DND-41 (cell line): Measurements from ENCODE around the gene RILP.

Source experiments
- ATAC-seq: fragments of 200-7000 bp; cut with Tn5 transposase; 3 replicates; pipeline ENCODE4 v1.9.1; 2021; ENCODE audit warnings: low read depth; ENCODE audit not compliant: insufficient read depth
- DNase-seq: peaks from one replicate; pipeline ENCODE4 v3.0.0-alpha.2; 2020
- H2AFZ ChIP-seq: 2 replicates; pipeline ENCODE4 v1.6.0; 2012; ENCODE audit warnings: low read depth, low read length
- H3K27ac ChIP-seq: 2 replicates; pipeline ENCODE4 v1.5.1; 2012; ENCODE audit warnings: low read length, inconsistent platforms
- H3K27me3 ChIP-seq: fragments of 200-600 bp; sonication (generic); 2 replicates; pipeline ENCODE4 v1.6.0; 2012; ENCODE audit warnings: low read length, mild to moderate bottlenecking, inconsistent platforms; ENCODE audit not compliant: insufficient read depth, poor library complexity
- H3K36me3 ChIP-seq: 2 replicates; pipeline ENCODE4 v1.5.1; 2012; ENCODE audit warnings: low read length, inconsistent platforms; ENCODE audit not compliant: insufficient read depth
- H3K4me1 ChIP-seq: 2 replicates; pipeline ENCODE4 v1.5.1; 2012; ENCODE audit warnings: mild to moderate bottlenecking, low read length; ENCODE audit not compliant: insufficient read depth
- H3K4me2 ChIP-seq: 2 replicates; pipeline ENCODE4 v1.6.0; 2012; ENCODE audit warnings: mild to moderate bottlenecking, moderate library complexity, low read length, inconsistent platforms; ENCODE audit not compliant: insufficient read depth
- H3K4me3 ChIP-seq, 2 experiments: fragments of 200-600 bp in 1 of 2; shearing (Covaris generic) in 1 of 2; 2 replicates each; pipeline ENCODE4 v1.5.1; 2012 to 2016; ENCODE audit warnings: inconsistent platforms in 2 of 2, low read length in 2 of 2, mild to moderate bottlenecking in 2 of 2, low read depth in 1 of 2, moderate library complexity in 1 of 2
- H3K79me2 ChIP-seq: 2 replicates; pipeline ENCODE4 v1.6.0; 2012; ENCODE audit warnings: low read length, inconsistent platforms; ENCODE audit not compliant: insufficient read depth
- H3K9ac ChIP-seq: 2 replicates; pipeline ENCODE4 v1.6.0; 2012; ENCODE audit warnings: low read depth, mild to moderate bottlenecking, inconsistent platforms, low read length, moderate library complexity
- H3K9me3 ChIP-seq: 2 replicates; pipeline ENCODE4 v1.5.1; 2012; ENCODE audit warnings: low read length, moderate library complexity, mild to moderate bottlenecking, inconsistent platforms; ENCODE audit not compliant: insufficient read depth, severe bottlenecking
- H4K20me1 ChIP-seq: 2 replicates; pipeline ENCODE4 v1.6.0; 2012; ENCODE audit warnings: low read length; ENCODE audit not compliant: insufficient read depth
- CTCF ChIP-seq: IDR thresholded peaks from 2 replicates; pipeline ENCODE4 v1.5.1; 2012; ENCODE audit warnings: borderline replicate concordance, low read length, moderate library complexity, mild to moderate bottlenecking; ENCODE audit not compliant: poor library complexity, severe bottlenecking; ENCODE audit errors: extremely low read depth
- EZH2 ChIP-seq: IDR thresholded peaks from 3 replicates; pipeline ENCODE4 v1.6.1; 2012; ENCODE audit warnings: borderline replicate concordance, low read depth, mild to moderate bottlenecking, moderate library complexity, low read length, inconsistent platforms; ENCODE audit not compliant: severe bottlenecking

Gene RILP

GRCh38 chr17:1634841-1635650 is 14.6 kb downstream of the RILP start:
- H3K4me3 ChIP-seq: no peak overlapping the region
- no peaks in the 10 kb centered on the region for H3K36me3 ChIP-seq
- no peak overlapping the region for H3K27ac ChIP-seq
- peaks cover 7% of the 10 kb centered on the region for H3K4me1 ChIP-seq
- DNase-seq: no peak
- H3K4me2 ChIP-seq: no peak overlapping the region
- ATAC-seq: no peak
- TF ChIP-seq CTCF (no peak), EZH2 (no peak)
- H3K79me2 ChIP-seq: no peaks in the 10 kb centered on the region
- no peak overlapping the region for H3K9ac ChIP-seq
- no peaks in the 10 kb centered on the region for H4K20me1 ChIP-seq
- H2AFZ ChIP-seq: no peak overlapping the region
- no peaks in the 10 kb centered on the region for H3K27me3 ChIP-seq
- H3K9me3 ChIP-seq: no peaks in the 10 kb centered on the region

- TF ChIP-seq CTCF (no peak), EZH2 (no peak)
- peaks cover 32% of the 10 kb centered on the region for H3K79me2 ChIP-seq
- H3K27me3 ChIP-seq: no peaks in the 10 kb centered on the region
- no peak overlapping the region for H3K4me3 ChIP-seq
- no peaks in the 10 kb centered on the region for H4K20me1 ChIP-seq
- H3K9me3 ChIP-seq: no peaks in the 10 kb centered on the region
- ATAC-seq (no peak), DNase-seq (no peak)
- no peak overlapping the region for H3K9ac ChIP-seq
- peaks cover 36% of the 10 kb centered on the region for H3K4me1 ChIP-seq
- H3K36me3 ChIP-seq: peaks cover 11% of the 10 kb centered on the region
- H3K27ac ChIP-seq: no peak overlapping the region
- H3K4me2 ChIP-seq: no peak overlapping the region
- H2AFZ ChIP-seq: no peak overlapping the region
Observed at GRCh38 chr17:1630662-1631061, 19.0 kb downstream of the RILP start.

GRCh38 chr17:1629504-1630310 is 20.0 kb downstream of the RILP start:
- Histone ChIP-seq H2AFZ (peak overlapping the region; percentile 65), H3K27me3 (no peaks in the 10 kb centered on the region), H4K20me1 (no peaks in the 10 kb centered on the region), H3K27ac (peak overlapping the region; percentile 76), H3K9me3 (no peaks in the 10 kb centered on the region), H3K9ac (peak overlapping the region; percentile 70), H3K4me2 (peak overlapping the region; percentile 95), H3K4me3 (peak overlapping the region; percentile 42 to 70), H3K36me3 (peaks cover 20% of the 10 kb centered on the region), H3K79me2 (peaks cover 40% of the 10 kb centered on the region), H3K4me1 (peaks cover 44% of the 10 kb centered on the region)
- DNase-seq (peak; percentile 89), ATAC-seq (peak; percentile 50)
- TF ChIP-seq CTCF (peak; percentile 98), EZH2 (no peak)
